H1 (cell line): Measurements from ENCODE around the gene B3GALT6.

Experiments
- CREB1 ChIP-seq: IDR thresholded peaks from 2 replicates; pipeline ENCODE4 v1.6.1; 2012; ENCODE audit warnings: inconsistent platforms
- EP300 ChIP-seq, 2 experiments: IDR thresholded peaks; 1 replicate in 1 of 2; 2 replicates in 1 of 2; pipeline ENCODE4 v1.6.1; 2011 to 2012; ENCODE audit warnings: low read depth in 2 of 2, low read length in 2 of 2, mild to moderate bottlenecking in 2 of 2, borderline replicate concordance in 1 of 2, inconsistent platforms in 1 of 2, moderate library complexity in 1 of 2
- GABPA ChIP-seq: IDR thresholded peaks from 2 replicates; pipeline ENCODE4 v1.6.1; 2011; ENCODE audit warnings: mild to moderate bottlenecking, low read length, moderate library complexity, borderline replicate concordance; ENCODE audit not compliant: insufficient read depth
- MAFK ChIP-seq: IDR thresholded peaks from 2 replicates; pipeline ENCODE4 v1.6.1; 2012; ENCODE audit warnings: low read depth, mild to moderate bottlenecking, improper control_type of control experiment, low read length
- NANOG ChIP-seq: IDR thresholded peaks from 2 replicates; pipeline ENCODE4 v1.6.1; 2011; ENCODE audit warnings: low read length, low read depth, mild to moderate bottlenecking, inconsistent platforms; ENCODE audit not compliant: insufficient read depth, poor library complexity, severe bottlenecking
- POLR2A ChIP-seq, 2 experiments: IDR thresholded peaks; 1 replicate in 1 of 2; 2 replicates in 1 of 2; pipeline ENCODE4 v1.6.1; 2011; ENCODE audit warnings: low read depth in 2 of 2, low read length in 2 of 2, mild to moderate bottlenecking in 2 of 2; ENCODE audit errors: control extremely low read depth in 1 of 2
- RFX5 ChIP-seq: IDR thresholded peaks from 2 replicates; pipeline ENCODE4 v1.6.1; 2011; ENCODE audit warnings: low read depth, low read length, improper control_type of control experiment, borderline replicate concordance
- RXRA ChIP-seq: IDR thresholded peaks from 2 replicates; pipeline ENCODE4 v1.6.1; 2011; ENCODE audit warnings: low read depth, mild to moderate bottlenecking, low read length, moderate library complexity; ENCODE audit not compliant: insufficient read depth
- SP1 ChIP-seq: IDR thresholded peaks from 2 replicates; pipeline ENCODE4 v1.6.1; 2011; ENCODE audit warnings: low read depth, low read length
- TF ChIP-seq, protein P1 (sequence below), 3 experiments: IDR thresholded peaks; 1 replicate in 2 of 3; 2 replicates in 1 of 3; pipeline versions ENCODE4 v1.5.1 to v1.6.1; 2011; ENCODE audit warnings: low read length in 3 of 3, mild to moderate bottlenecking in 3 of 3, inconsistent platforms in 2 of 3, low read depth in 1 of 3, moderate library complexity in 1 of 3; ENCODE audit not compliant: insufficient read depth in 1 of 3; ENCODE audit errors: control extremely low read depth in 1 of 3
- TF ChIP-seq, protein P2 (sequence below): IDR thresholded peaks from 2 replicates; pipeline ENCODE4 v1.6.1; 2011; ENCODE audit warnings: low read depth, mild to moderate bottlenecking, low read length; ENCODE audit not compliant: insufficient read depth

- TF ChIP-seq RFX5 (no peak), GABPA (no peak), CREB1 (no peak), MAFK (no peak), POLR2A (IDR thresholded peaks at IDR 0.05; ENCODE audit: control extremely low read depth in 1 of 2, low read depth in 2 of 2, low read length in 2 of 2) (no peak), NANOG (no peak), RXRA (no peak), EP300 (IDR thresholded peaks at IDR 0.05; ENCODE audit: borderline replicate concordance in 1 of 2, low read depth in 2 of 2, low read length in 2 of 2) (no peak), SP1 (no peak)
- TF ChIP-seq, protein P1, sequence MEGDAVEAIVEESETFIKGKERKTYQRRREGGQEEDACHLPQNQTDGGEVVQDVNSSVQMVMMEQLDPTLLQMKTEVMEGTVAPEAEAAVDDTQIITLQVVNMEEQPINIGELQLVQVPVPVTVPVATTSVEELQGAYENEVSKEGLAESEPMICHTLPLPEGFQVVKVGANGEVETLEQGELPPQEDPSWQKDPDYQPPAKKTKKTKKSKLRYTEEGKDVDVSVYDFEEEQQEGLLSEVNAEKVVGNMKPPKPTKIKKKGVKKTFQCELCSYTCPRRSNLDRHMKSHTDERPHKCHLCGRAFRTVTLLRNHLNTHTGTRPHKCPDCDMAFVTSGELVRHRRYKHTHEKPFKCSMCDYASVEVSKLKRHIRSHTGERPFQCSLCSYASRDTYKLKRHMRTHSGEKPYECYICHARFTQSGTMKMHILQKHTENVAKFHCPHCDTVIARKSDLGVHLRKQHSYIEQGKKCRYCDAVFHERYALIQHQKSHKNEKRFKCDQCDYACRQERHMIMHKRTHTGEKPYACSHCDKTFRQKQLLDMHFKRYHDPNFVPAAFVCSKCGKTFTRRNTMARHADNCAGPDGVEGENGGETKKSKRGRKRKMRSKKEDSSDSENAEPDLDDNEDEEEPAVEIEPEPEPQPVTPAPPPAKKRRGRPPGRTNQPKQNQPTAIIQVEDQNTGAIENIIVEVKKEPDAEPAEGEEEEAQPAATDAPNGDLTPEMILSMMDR (IDR thresholded peaks at IDR 0.05; ENCODE audit: control extremely low read depth in 1 of 3, insufficient read depth in 1 of 3, low read depth in 1 of 3, low read length in 3 of 3): no peak
- TF ChIP-seq, protein P2, sequence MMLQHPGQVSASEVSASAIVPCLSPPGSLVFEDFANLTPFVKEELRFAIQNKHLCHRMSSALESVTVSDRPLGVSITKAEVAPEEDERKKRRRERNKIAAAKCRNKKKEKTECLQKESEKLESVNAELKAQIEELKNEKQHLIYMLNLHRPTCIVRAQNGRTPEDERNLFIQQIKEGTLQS: no peak
Observed at GRCh38 chr1:1213345-1214265, 18.4 kb upstream of the B3GALT6 start, which contains the start of gene TNFRSF4.
